ENCODE measurements around the gene SNRPA. TPM values are rescaled to one million over a fixed set of nuclear protein-coding genes. Genes with fewer than 3 reads are reported as not detected.

SNRPA gene
- polyA plus RNA-seq, 1 donor (not counting 4 experiments of a cell fraction or from before 2014, with no cell fraction given): 93.4 TPM

DNA sequence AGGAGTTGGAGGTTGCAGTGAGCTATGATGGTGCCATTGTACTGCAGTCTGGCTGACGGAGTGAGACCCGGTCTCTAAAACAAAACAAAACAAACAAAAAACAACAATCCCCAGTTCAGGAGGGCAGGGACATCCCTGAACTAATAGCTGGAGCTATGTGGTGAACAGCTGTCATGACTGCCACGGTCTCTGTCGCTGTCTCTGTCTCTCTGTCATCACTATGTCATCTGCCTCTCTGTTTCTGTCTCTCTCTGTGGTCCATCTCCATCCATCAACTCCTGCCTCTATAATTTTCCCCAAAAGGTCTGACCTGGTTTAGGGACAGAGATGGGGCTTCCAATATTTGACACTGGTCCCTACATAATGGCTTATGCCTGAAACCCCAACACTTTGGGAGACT is 26.7 kb upstream of the SNRPA start:
- FAIRE-seq (no peak), DNase-seq (ENCODE audit: low read depth, low spot score) (no peak)
- Histone ChIP-seq H3K36me3 (ENCODE audit: control insufficient read depth in 2 of 2, extremely low read depth in 1 of 2, insufficient read depth in 2 of 2, low read length in 2 of 2) (peaks cover 30 to 38% of the 10 kb centered on the region in 2 experiments), H3K9me3 (ENCODE audit: control insufficient read depth, low read depth, low read length) (no peaks in the 10 kb centered on the region), H3K4me3 (ENCODE audit: control insufficient read depth in 2 of 3, extremely low read depth in 1 of 3, insufficient read depth in 2 of 3, low read depth in 1 of 3, low read length in 3 of 3) (no peak overlapping the region), H3K4me2 (ENCODE audit: control insufficient read depth, extremely low read depth, insufficient read depth, low read depth, low read length) (no peak overlapping the region), H3K27me3 (ENCODE audit: control insufficient read depth, extremely low read depth, insufficient read depth, low read length) (no peaks in the 10 kb centered on the region), H2AFZ (ENCODE audit: control insufficient read depth, low read length) (no peak overlapping the region), H3K9ac (ENCODE audit: control insufficient read depth, extremely low read depth, insufficient read depth, low read length) (no peak overlapping the region), H3K79me2 (ENCODE audit: control insufficient read depth, insufficient read depth, low read length) (peaks cover 70% of the 10 kb centered on the region), H3K9me1 (ENCODE audit: control insufficient read depth, extremely low read depth, insufficient read depth, low read length) (peaks cover 2% of the 10 kb centered on the region), H4K20me1 (ENCODE audit: control insufficient read depth, extremely low read depth, insufficient read depth, low read length) (peaks cover 3% of the 10 kb centered on the region), H3K27ac (ENCODE audit: control insufficient read depth, insufficient read depth, low read length) (no peak overlapping the region), H3K4me1 (ENCODE audit: control insufficient read depth, extremely low read depth, insufficient read depth, low read length) (peaks cover 31% of the 10 kb centered on the region)
- dilution Hi-C loops (cut with MboI; ENCODE audit: extremely low pct_ligation_motif_present, low sequenced_read_pairs): no loop called here
- TF ChIP-seq, protein P1, sequence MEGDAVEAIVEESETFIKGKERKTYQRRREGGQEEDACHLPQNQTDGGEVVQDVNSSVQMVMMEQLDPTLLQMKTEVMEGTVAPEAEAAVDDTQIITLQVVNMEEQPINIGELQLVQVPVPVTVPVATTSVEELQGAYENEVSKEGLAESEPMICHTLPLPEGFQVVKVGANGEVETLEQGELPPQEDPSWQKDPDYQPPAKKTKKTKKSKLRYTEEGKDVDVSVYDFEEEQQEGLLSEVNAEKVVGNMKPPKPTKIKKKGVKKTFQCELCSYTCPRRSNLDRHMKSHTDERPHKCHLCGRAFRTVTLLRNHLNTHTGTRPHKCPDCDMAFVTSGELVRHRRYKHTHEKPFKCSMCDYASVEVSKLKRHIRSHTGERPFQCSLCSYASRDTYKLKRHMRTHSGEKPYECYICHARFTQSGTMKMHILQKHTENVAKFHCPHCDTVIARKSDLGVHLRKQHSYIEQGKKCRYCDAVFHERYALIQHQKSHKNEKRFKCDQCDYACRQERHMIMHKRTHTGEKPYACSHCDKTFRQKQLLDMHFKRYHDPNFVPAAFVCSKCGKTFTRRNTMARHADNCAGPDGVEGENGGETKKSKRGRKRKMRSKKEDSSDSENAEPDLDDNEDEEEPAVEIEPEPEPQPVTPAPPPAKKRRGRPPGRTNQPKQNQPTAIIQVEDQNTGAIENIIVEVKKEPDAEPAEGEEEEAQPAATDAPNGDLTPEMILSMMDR (optimal IDR thresholded peaks at IDR 0.05 in 1 of 3, IDR thresholded peaks at IDR 0.05 in 1 of 3, conservative IDR thresholded peaks at IDR 0.05 in 1 of 3; ENCODE audit: extremely low read depth in 1 of 3, insufficient read depth in 2 of 3, low read length in 3 of 3): no peak
- no peak for TF ChIP-seq EZH2 (IDR thresholded peaks at IDR 0.05; ENCODE audit: low read length)

DNA sequence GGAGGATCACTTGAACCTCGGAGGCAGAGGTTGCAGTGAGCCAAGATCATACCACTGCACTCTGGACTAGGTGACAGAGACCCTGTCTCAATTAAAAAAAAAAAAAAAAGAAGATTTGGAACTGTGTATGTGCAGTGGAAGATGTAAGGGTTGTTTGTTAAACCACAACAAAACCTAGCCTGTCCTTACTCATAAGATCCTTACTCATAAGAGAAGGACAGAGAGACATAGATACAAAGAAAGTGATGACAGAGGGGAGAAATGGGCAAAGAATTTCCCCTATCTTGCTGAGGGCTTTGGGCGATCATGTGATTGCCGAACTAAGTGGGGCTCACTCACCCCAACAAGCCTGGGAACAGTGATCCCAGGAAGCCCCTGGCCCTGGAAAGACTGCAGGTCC is 26.1 kb upstream of the SNRPA start:
- Histone ChIP-seq H2AFZ (ENCODE audit: control insufficient read depth, low read length) (no peak overlapping the region), H3K79me2 (ENCODE audit: control insufficient read depth, insufficient read depth, low read length) (peaks cover 65% of the 10 kb centered on the region), H3K27me3 (ENCODE audit: control insufficient read depth, extremely low read depth, insufficient read depth, low read length) (no peaks in the 10 kb centered on the region), H3K36me3 (ENCODE audit: control insufficient read depth in 2 of 2, extremely low read depth in 1 of 2, insufficient read depth in 2 of 2, low read length in 2 of 2) (peaks cover 34 to 38% of the 10 kb centered on the region in 2 experiments), H3K9me3 (ENCODE audit: control insufficient read depth, low read depth, low read length) (no peaks in the 10 kb centered on the region), H3K4me1 (ENCODE audit: control insufficient read depth, extremely low read depth, insufficient read depth, low read length) (peaks cover 26% of the 10 kb centered on the region), H4K20me1 (ENCODE audit: control insufficient read depth, extremely low read depth, insufficient read depth, low read length) (peaks cover 3% of the 10 kb centered on the region), H3K9ac (ENCODE audit: control insufficient read depth, extremely low read depth, insufficient read depth, low read length) (no peak overlapping the region), H3K27ac (ENCODE audit: control insufficient read depth, insufficient read depth, low read length) (no peak overlapping the region), H3K4me3 (ENCODE audit: control insufficient read depth in 2 of 3, extremely low read depth in 1 of 3, insufficient read depth in 2 of 3, low read depth in 1 of 3, low read length in 3 of 3) (no peak overlapping the region), H3K4me2 (ENCODE audit: control insufficient read depth, extremely low read depth, insufficient read depth, low read depth, low read length) (no peak overlapping the region), H3K9me1 (ENCODE audit: control insufficient read depth, extremely low read depth, insufficient read depth, low read length) (peaks cover 2% of the 10 kb centered on the region)
- dilution Hi-C loops (cut with MboI; ENCODE audit: extremely low pct_ligation_motif_present, low sequenced_read_pairs): no loop called here
- FAIRE-seq: no peak
- DNase-seq (ENCODE audit: low read depth, low spot score): no peak
- TF ChIP-seq, protein P1 (optimal IDR thresholded peaks at IDR 0.05 in 1 of 3, IDR thresholded peaks at IDR 0.05 in 1 of 3, conservative IDR thresholded peaks at IDR 0.05 in 1 of 3; ENCODE audit: extremely low read depth in 1 of 3, insufficient read depth in 2 of 3, low read length in 3 of 3): no peak
- no peak for TF ChIP-seq EZH2 (IDR thresholded peaks at IDR 0.05; ENCODE audit: low read length)

All from keratinocyte (primary cell).